Upper lobe of left lung (tissue), 4 donors: ENCODE data around the gene MEPE.

Experiments used
- EP300 ChIP-seq, 4 donors: sonication (generic); formaldehyde crosslinking; IDR thresholded peaks; one replicate each; pipeline ENCODE4 v1.5.1; 2017; ENCODE audit warnings: antibody characterized with exemption in 4 of 4, control low read depth in 2 of 4
- POLR2A ChIP-seq, 4 donors: fragments of 450-650 bp; IDR thresholded peaks; one replicate each; pipeline ENCODE4 v1.5.1; 2016 to 2017; ENCODE audit warnings: antibody characterized with exemption in 4 of 4, mild to moderate bottlenecking in 2 of 4
- POLR2AphosphoS5 ChIP-seq, 2 donors: sonication (generic); formaldehyde crosslinking; IDR thresholded peaks; one replicate each; pipeline ENCODE4 v1.5.1; 2017; ENCODE audit warnings: antibody characterized with exemption in 2 of 2
- TF ChIP-seq, protein P1 (sequence below), 6 experiments: fragments of 450-650 bp in 4 of 6; fragments of 200-600 bp in 2 of 6; sonication (generic) in 2 of 6; IDR thresholded peaks; one replicate each; pipeline ENCODE4 v1.5.1; 2016 to 2019; ENCODE audit warnings: antibody characterized with exemption in 6 of 6

GRCh38 chr4:87884976-87885549 lies 52.3 kb downstream of the MEPE start:
- TF ChIP-seq, protein P1, sequence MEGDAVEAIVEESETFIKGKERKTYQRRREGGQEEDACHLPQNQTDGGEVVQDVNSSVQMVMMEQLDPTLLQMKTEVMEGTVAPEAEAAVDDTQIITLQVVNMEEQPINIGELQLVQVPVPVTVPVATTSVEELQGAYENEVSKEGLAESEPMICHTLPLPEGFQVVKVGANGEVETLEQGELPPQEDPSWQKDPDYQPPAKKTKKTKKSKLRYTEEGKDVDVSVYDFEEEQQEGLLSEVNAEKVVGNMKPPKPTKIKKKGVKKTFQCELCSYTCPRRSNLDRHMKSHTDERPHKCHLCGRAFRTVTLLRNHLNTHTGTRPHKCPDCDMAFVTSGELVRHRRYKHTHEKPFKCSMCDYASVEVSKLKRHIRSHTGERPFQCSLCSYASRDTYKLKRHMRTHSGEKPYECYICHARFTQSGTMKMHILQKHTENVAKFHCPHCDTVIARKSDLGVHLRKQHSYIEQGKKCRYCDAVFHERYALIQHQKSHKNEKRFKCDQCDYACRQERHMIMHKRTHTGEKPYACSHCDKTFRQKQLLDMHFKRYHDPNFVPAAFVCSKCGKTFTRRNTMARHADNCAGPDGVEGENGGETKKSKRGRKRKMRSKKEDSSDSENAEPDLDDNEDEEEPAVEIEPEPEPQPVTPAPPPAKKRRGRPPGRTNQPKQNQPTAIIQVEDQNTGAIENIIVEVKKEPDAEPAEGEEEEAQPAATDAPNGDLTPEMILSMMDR (IDR thresholded peaks at IDR 0.05) = no peak
- TF ChIP-seq EP300 (IDR thresholded peaks at IDR 0.05) (no peak), POLR2A (IDR thresholded peaks at IDR 0.05) (no peak), POLR2AphosphoS5 (IDR thresholded peaks at IDR 0.05) (no peak)
